NCI-H2029 treated with DMSO at 0.1 percent for 48 hours (cell line): ENCODE data around the gene TMEM191B.
"Not testable (repeated sequence)": the region's sequence is repeated elsewhere in the genome, so short reads cannot be mapped to it uniquely, and the experiment has no call there.

ENCODE experiments used
- DNase-seq: peaks from one replicate; lab custom pipeline; 2025; lab: John Stamatoyannopoulos, UW

Gene TMEM191B

GRCh38 chr22:18527752-18528596 is at the start of gene TMEM191B:
Gene TMEM191B, plus strand, starts transcription at chr22:18527802. Its CDS starts 179 bp downstream, at chr22:18527981.
- not testable (repeated sequence) for DNase-seq

GRCh38 chr22:18496227-18496626 is 31.4 kb upstream of the TMEM191B start:
- not testable (repeated sequence) for DNase-seq

- not testable (repeated sequence) for DNase-seq
Measured at GRCh38 chr22:18511327-18511726, 16.3 kb upstream of the TMEM191B start.

- not testable (repeated sequence) for DNase-seq
Measured at GRCh38 chr22:18512378-18512777, 15.2 kb upstream of the TMEM191B start.

- not testable (repeated sequence) for DNase-seq
Measured at GRCh38 chr22:18513454-18513853, 14.1 kb upstream of the TMEM191B start.

- DNase-seq: not testable (repeated sequence)
Measured at GRCh38 chr22:18518061-18518460, 9.5 kb upstream of the TMEM191B start, which contains the start of gene GGTLC3. Gene GGTLC3, minus strand, starts transcription at chr22:18518161. Its CDS starts 264 bp downstream, at chr22:18517897.

GRCh38 chr22:18522762-18523161 is 4.8 kb upstream of the TMEM191B start:
- DNase-seq: not testable (repeated sequence)

GRCh38 chr22:18523328-18523727 is 4.3 kb upstream of the TMEM191B start:
- not testable (repeated sequence) for DNase-seq

GRCh38 chr22:18528597-18529415 is 1.2 kb downstream of the TMEM191B start:
- DNase-seq: not testable (repeated sequence)

- not testable (repeated sequence) for DNase-seq
Measured at GRCh38 chr22:18529416-18530145, 2.0 kb downstream of the TMEM191B start.

GRCh38 chr22:18533633-18534032 is 6.0 kb downstream of the TMEM191B start:
- not testable (repeated sequence) for DNase-seq

GRCh38 chr22:18534315-18534714 is 6.7 kb downstream of the TMEM191B start:
- not testable (repeated sequence) for DNase-seq

- not testable (repeated sequence) for DNase-seq
Measured at GRCh38 chr22:18539994-18540393, 12.4 kb downstream of the TMEM191B start.

GRCh38 chr22:18543400-18543799 is 15.8 kb downstream of the TMEM191B start:
- DNase-seq: not testable (repeated sequence)

GRCh38 chr22:18544615-18545014 is 17.0 kb downstream of the TMEM191B start:
- DNase-seq: not testable (repeated sequence)

- not testable (repeated sequence) for DNase-seq
Measured at GRCh38 chr22:18549458-18550179, 22.0 kb downstream of the TMEM191B start.

GRCh38 chr22:18551046-18551445 is 23.4 kb downstream of the TMEM191B start:
- not testable (repeated sequence) for DNase-seq

- not testable (repeated sequence) for DNase-seq
Measured at GRCh38 chr22:18552839-18553597, 25.4 kb downstream of the TMEM191B start.

GRCh38 chr22:18554280-18555256 is 27.0 kb downstream of the TMEM191B start:
- DNase-seq: not testable (repeated sequence)
